PC-9 (cell line): ENCODE results near the gene GAD1. TPM values are rescaled to one million over a fixed set of nuclear protein-coding genes. Genes with fewer than 3 reads are reported as not detected.

Experiments
- BruUV-seq: library from RNA; stranded (reverse); fragments of 400-500 nt; replicated peaks from 2 replicates; lab custom pipeline; 2021; lab: Mats Ljungman, UMichigan
- CTCF ChIA-PET: fragments of 300-600 bp; sonication (Branson Sonifier 250); formaldehyde crosslinking; loops from one replicate; lab custom pipeline; 2022; ENCODE audit warnings: antibody characterized with exemption; lab: Charles Lee
- POLR2A ChIA-PET: fragments of 300-600 bp; sonication (Branson Sonifier 250); formaldehyde crosslinking; loops from one replicate; lab custom pipeline; 2022; ENCODE audit warnings: antibody characterized with exemption; ENCODE audit not compliant: unreplicated experiment; lab: Charles Lee
- DNase-seq, 2 experiments: peaks; one replicate each; pipeline versions ENCODE4 v3.0.0 to v3.0.0-alpha.2; 2015 to 2022; ENCODE audit warnings: mixed read lengths in 1 of 2
- H2AFZ ChIP-seq: fragments of 200-600 bp; sonication (generic); 2 replicates; pipeline ENCODE4 v1.8.1; 2017; ENCODE audit warnings: antibody characterized with exemption
- H3F3A ChIP-seq: fragments of 200-600 bp; sonication (generic); 2 replicates; pipeline ENCODE4 v1.8.1; 2017; ENCODE audit warnings: antibody characterized with exemption, mild to moderate bottlenecking, low read depth; ENCODE audit not compliant: insufficient read depth
- H3K27ac ChIP-seq: fragments of 200-600 bp; sonication (generic); 2 replicates; pipeline ENCODE4 v1.6.1; 2016; ENCODE audit warnings: mixed run types
- H3K27me3 ChIP-seq: fragments of 200-600 bp; sonication (generic); 2 replicates; pipeline ENCODE4 v1.6.1; 2016; ENCODE audit warnings: low read depth, mixed run types; ENCODE audit not compliant: insufficient read depth
- H3K36me3 ChIP-seq: fragments of 200-600 bp; sonication (generic); 2 replicates; pipeline ENCODE4 v1.6.1; 2016; ENCODE audit warnings: low read depth, mixed run types
- H3K4me1 ChIP-seq: fragments of 200-600 bp; sonication (generic); replicated peaks from 2 replicates; pipeline ENCODE4 v1.6.1; 2016; ENCODE audit warnings: mixed run types; ENCODE audit not compliant: insufficient read depth
- H3K4me2 ChIP-seq: fragments of 200-600 bp; sonication (generic); 2 replicates; pipeline ENCODE4 v1.6.1; 2017; ENCODE audit warnings: mixed run types
- H3K4me3 ChIP-seq: fragments of 200-600 bp; sonication (generic); 2 replicates; pipeline ENCODE4 v1.6.1; 2016; ENCODE audit warnings: mixed run types
- H3K79me2 ChIP-seq: fragments of 200-600 bp; sonication (generic); 2 replicates; pipeline ENCODE4 v1.6.1; 2017; ENCODE audit warnings: low read depth, mixed run types
- H3K9me2 ChIP-seq: fragments of 200-600 bp; sonication (generic); 2 replicates; pipeline ENCODE4 v1.8.1; 2017; ENCODE audit warnings: mild to moderate bottlenecking; ENCODE audit not compliant: insufficient read depth
- H3K9me3 ChIP-seq: fragments of 200-600 bp; sonication (generic); 2 replicates; pipeline ENCODE4 v1.8.1; 2016; ENCODE audit warnings: low read depth; ENCODE audit not compliant: insufficient read depth
- H4K20me1 ChIP-seq: fragments of 200-600 bp; sonication (generic); 2 replicates; pipeline ENCODE4 v1.8.1; 2017; ENCODE audit not compliant: insufficient read depth
- EZH2 ChIP-seq: fragments of 200-600 bp; sonication (generic); IDR thresholded peaks from 2 replicates; pipeline ENCODE4 v1.8.0; 2017; ENCODE audit warnings: antibody characterized with exemption, low read depth
- intact Hi-C: fragments of 100-400 bp; cut with micrococcal nuclease; formaldehyde crosslinking; loops from one replicate; pipeline ENCODE4 v1.10.0; 2022; ENCODE audit not compliant: unreplicated experiment
- total RNA-seq: library from RNA; stranded (reverse); gene quantifications from 2 replicates; pipeline ENCODE4 v1.2.3, GENCODE V29; 2021
- TF ChIP-seq, protein P1 (sequence below): fragments of 200-600 bp; sonication (generic); conservative IDR thresholded peaks from 2 replicates; pipeline ENCODE4 v1.6.1; 2017; ENCODE audit warnings: mixed run types, antibody characterized with exemption, mild to moderate bottlenecking, moderate library complexity

Gene GAD1
- total RNA-seq, 1 experiment from 2014 or later, result 3.5 TPM

DNA sequence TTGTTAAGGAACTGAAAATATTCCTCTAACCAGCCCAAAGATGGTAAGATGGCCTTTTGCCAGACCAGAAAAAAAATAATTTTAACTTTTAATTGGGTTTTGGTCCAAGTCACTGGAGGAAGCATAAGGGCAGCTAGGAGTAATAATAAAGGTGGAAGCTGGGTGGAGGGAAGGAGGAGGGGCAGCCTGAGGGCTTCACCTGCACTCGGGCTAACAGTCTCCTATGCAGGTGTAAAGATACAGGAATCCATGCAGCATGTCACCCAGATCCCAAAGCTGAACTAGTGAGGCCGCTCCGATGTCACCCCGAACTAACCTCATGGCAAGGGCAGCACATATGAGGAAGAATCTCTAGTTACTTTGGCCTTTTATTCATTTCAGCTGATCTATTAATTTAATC lies 75.2 kb downstream of the GAD1 start:
- H3K27me3 ChIP-seq, result no peaks in the 10 kb centered on the region; the same call in 1 of the 2 replicates
- POLR2A ChIA-PET, result interaction anchor here (0.9 kb wide), 1 partner anchor 518 kb away, joined by 6 read pairs; no protein-coding TSS in a partner anchor
- CTCF ChIA-PET, result interaction anchor here (0.6 kb wide), 1 partner anchor 128 kb away, joined by 3 read pairs; no protein-coding TSS in a partner anchor
- no peak overlapping the region for H3K4me3 ChIP-seq
- no peaks in the 10 kb centered on the region for H3K4me1 ChIP-seq
- intact Hi-C loops, result no loop called here
- no peaks in the 10 kb centered on the region for H3K36me3 ChIP-seq
- no TSS peak for BruUV-seq
- no peak overlapping the region for H2AFZ ChIP-seq
- no peak overlapping the region for H3K27ac ChIP-seq
- no peak overlapping the region for H3K4me2 ChIP-seq
- no peaks in the 10 kb centered on the region for H3F3A ChIP-seq
- no peaks in the 10 kb centered on the region for H3K9me2 ChIP-seq
- TF ChIP-seq, protein P1, sequence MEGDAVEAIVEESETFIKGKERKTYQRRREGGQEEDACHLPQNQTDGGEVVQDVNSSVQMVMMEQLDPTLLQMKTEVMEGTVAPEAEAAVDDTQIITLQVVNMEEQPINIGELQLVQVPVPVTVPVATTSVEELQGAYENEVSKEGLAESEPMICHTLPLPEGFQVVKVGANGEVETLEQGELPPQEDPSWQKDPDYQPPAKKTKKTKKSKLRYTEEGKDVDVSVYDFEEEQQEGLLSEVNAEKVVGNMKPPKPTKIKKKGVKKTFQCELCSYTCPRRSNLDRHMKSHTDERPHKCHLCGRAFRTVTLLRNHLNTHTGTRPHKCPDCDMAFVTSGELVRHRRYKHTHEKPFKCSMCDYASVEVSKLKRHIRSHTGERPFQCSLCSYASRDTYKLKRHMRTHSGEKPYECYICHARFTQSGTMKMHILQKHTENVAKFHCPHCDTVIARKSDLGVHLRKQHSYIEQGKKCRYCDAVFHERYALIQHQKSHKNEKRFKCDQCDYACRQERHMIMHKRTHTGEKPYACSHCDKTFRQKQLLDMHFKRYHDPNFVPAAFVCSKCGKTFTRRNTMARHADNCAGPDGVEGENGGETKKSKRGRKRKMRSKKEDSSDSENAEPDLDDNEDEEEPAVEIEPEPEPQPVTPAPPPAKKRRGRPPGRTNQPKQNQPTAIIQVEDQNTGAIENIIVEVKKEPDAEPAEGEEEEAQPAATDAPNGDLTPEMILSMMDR, result no peak
- no peak for TF ChIP-seq EZH2
- H3K79me2 ChIP-seq, result no peaks in the 10 kb centered on the region
- no peak for DNase-seq
- no peaks in the 10 kb centered on the region for H3K9me3 ChIP-seq
- no peaks in the 10 kb centered on the region for H4K20me1 ChIP-seq

DNA sequence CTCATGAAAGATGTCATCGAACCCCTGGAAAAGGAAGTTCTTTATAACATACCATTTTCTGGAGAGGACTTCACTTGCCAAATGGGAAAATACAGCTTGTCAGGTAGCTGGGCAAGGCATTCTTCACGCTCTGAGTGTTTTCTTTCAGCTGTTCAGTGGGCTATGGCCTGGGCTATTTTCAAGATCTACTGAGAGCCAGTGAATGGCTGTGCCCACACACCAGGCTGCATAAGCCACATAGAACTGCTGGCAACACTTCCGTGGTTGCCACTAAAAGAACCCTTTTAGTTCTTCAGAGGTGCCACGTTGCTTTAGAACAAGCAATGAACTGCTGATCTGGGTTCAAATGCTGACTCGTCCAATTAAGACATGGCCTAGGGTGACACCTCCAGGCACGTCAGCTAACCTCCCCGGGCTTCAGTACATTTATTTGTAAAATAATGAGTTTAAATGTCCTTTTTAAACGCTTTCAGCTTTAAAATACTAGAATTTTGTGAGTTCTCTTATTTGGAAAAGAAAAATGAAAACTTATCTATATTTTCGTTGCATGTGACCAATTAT lies 75.8 kb downstream of the GAD1 start:
- H3K27ac ChIP-seq, result no peak overlapping the region
- H3F3A ChIP-seq, result no peaks in the 10 kb centered on the region
- intact Hi-C loops, result no loop called here
- no peaks in the 10 kb centered on the region for H4K20me1 ChIP-seq
- no peaks in the 10 kb centered on the region for H3K4me1 ChIP-seq
- DNase-seq, result no peak
- H3K4me3 ChIP-seq, result no peak overlapping the region
- BruUV-seq, result no TSS peak
- H3K4me2 ChIP-seq, result no peak overlapping the region
- H3K27me3 ChIP-seq, result no peaks in the 10 kb centered on the region; the same call in 1 of the 2 replicates
- no peak for TF ChIP-seq EZH2
- TF ChIP-seq, protein P1, result no peak
- no peaks in the 10 kb centered on the region for H3K9me2 ChIP-seq
- ChIA-PET CTCF (no interaction called here), POLR2A (no interaction called here)
- H2AFZ ChIP-seq, result no peak overlapping the region
- no peaks in the 10 kb centered on the region for H3K9me3 ChIP-seq
- no peaks in the 10 kb centered on the region for H3K79me2 ChIP-seq
- no peaks in the 10 kb centered on the region for H3K36me3 ChIP-seq

DNA sequence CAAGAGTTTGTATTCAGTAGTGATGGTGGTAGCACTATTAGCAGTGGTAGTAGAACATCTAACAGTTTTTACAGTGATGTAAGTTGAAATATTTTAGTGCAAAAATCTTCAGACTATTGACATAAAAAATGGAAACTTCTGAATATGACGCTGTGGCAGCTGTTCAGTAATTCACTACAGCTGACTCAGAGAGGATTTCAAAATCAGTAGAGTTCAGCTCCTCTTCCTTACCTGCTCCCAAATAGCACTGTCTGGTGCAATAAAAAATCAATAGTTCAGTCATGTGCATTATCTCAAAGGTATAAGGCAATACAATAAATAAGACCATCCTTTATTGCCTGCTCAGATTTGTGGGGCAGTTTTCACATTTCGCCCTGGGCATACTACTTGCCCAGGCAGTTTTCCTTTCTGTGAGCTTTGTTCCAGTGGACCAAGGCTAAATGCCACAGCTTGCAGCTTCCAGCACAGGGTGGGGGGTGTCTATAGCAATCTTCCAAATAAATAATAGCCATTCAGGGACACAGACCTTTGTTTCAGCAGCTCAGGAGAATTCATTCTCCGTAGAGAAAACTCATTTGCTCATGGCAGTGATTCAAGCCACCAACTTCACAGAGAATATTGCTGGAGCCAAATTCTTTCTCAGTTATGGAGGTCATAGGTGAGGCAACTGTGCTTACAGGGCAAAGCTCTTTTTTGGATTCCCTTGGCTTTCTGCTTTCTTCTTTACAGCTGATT lies 78.5 kb downstream of the GAD1 start:
- H4K20me1 ChIP-seq, result no peaks in the 10 kb centered on the region
- no TSS peak for BruUV-seq
- H3K4me3 ChIP-seq, result no peak overlapping the region
- no peaks in the 10 kb centered on the region for H3K4me1 ChIP-seq
- no peak overlapping the region for H2AFZ ChIP-seq
- no peak for DNase-seq
- TF ChIP-seq, protein P1, result no peak
- TF ChIP-seq EZH2, result no peak
- H3K9me3 ChIP-seq, result no peaks in the 10 kb centered on the region
- no peaks in the 10 kb centered on the region for H3F3A ChIP-seq
- POLR2A ChIA-PET, result interaction anchor here (0.6 kb wide), 1 partner anchor 36 kb away, joined by 4 read pairs; no protein-coding TSS in a partner anchor
- H3K4me2 ChIP-seq, result no peak overlapping the region
- H3K9me2 ChIP-seq, result no peaks in the 10 kb centered on the region
- no peaks in the 10 kb centered on the region for H3K79me2 ChIP-seq
- H3K27ac ChIP-seq, result no peak overlapping the region
- no peaks in the 10 kb centered on the region; the same call in 1 of the 2 replicates for H3K27me3 ChIP-seq
- CTCF ChIA-PET, result interaction anchor here (0.6 kb wide), 1 partner anchor 216 kb away, joined by 4 read pairs; no protein-coding TSS in a partner anchor
- intact Hi-C loops, result no loop called here
- no peaks in the 10 kb centered on the region for H3K36me3 ChIP-seq
